GM21367 (cell line): ENCODE data around the gene TYW1.
"Not testable (repeated sequence)": the region's sequence is repeated elsewhere in the genome, so short reads cannot be mapped to it uniquely, and the experiment has no call there.

Source experiments
- ATAC-seq: cut with Tn5 transposase; IDR thresholded peaks from one replicate; pipeline ENCODE4 v1.9.1; 2021; ENCODE audit not compliant: unreplicated experiment

Gene TYW1, protein sequence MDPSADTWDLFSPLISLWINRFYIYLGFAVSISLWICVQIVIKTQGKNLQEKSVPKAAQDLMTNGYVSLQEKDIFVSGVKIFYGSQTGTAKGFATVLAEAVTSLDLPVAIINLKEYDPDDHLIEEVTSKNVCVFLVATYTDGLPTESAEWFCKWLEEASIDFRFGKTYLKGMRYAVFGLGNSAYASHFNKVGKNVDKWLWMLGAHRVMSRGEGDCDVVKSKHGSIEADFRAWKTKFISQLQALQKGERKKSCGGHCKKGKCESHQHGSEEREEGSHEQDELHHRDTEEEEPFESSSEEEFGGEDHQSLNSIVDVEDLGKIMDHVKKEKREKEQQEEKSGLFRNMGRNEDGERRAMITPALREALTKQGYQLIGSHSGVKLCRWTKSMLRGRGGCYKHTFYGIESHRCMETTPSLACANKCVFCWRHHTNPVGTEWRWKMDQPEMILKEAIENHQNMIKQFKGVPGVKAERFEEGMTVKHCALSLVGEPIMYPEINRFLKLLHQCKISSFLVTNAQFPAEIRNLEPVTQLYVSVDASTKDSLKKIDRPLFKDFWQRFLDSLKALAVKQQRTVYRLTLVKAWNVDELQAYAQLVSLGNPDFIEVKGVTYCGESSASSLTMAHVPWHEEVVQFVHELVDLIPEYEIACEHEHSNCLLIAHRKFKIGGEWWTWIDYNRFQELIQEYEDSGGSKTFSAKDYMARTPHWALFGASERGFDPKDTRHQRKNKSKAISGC

DNA sequence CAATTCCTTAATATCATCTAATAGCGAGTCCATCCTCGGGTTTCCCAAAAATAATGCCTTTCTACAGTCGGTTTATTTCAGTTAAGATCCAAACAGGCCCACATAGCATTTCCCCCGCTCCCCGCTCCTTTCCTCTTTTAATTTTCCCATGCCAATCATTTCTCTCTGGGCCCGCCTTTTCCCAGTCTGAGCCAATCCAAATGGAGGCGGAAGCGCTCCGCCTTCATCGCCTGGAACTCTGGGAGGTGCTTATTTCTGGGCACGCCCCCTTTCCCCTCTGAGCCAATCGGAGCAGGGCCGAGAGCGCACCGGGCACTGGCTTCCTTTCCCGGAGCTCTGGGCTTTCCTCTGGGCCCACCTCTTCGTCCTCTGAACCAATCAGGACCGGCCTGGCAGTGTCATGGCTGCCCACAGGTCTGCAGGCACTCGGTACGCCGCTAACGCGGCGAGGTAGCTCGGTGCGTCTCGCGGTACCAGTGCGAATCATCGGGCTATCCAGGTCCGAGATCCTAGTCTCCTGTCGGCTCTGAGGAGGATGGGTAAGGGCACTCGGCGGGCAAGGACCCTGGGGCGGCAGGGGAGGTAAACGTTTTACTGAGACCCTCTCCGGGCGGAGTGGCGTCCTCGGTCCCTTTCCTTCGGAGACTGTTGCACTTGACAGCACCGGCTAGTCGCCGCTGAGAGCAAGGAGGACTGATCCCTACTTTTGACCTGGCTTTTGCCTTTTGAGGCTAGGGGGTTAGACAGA lies at the start of gene TYW1:
Gene TYW1 (plus strand): TSS at position 390 of the 748 bp plus-strand sequence. CDS start 146 bp downstream, at position 536.
- ATAC-seq: peak; percentile 90

DNA sequence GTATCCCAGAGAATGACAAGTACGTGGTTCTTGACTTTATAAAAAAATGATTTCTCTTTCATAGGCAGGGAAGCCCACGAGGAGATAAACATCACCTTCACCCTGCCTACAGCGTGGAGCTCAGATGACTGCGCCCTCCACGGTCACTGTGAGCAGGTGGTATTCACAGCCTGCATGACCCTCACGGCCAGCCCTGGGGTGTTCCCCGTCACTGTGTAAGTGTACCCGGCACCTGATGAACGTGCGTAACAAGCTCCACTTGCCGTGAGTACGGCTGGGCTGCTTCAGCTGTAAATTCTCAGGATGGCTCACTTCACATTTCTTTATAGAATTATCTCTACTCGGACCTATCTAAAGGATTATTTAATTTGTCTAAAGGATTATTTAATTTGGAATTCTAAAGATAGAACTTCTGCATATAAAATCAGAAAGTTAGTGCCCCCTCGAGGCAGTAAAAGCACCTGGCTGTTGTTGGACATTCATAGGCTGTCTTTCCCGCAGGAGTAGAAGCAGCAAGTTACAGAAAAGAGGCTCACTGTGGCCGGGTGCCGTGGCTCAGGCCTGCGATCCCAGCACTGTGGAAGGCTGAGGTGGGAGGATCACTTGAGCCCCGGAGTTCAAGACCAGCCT lies 48.0 kb upstream of the TYW1 start:
- no peak for ATAC-seq

DNA sequence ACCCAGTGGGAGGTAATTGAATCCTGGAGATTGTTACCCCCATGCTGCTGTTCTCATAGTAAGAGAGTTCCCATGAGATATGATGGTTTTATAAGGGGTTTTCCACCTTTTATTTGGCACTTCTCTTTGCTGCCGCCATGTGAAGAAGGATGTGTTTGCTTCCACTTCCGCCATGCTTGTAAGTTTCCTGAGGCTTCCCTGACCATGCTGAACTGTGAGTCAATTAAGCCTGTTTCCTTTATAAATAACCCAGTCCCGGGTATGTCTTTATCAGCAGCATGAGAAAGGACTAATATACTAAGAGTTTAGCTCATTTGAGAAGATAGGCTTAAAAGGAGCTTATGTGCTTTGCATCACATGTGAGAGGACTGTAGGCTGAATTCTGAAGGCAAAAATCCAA lies 46.3 kb upstream of the TYW1 start:
- no peak for ATAC-seq

GRCh38 chr7:66950763-66951162 lies 45.9 kb upstream of the TYW1 start:
- no peak for ATAC-seq

DNA sequence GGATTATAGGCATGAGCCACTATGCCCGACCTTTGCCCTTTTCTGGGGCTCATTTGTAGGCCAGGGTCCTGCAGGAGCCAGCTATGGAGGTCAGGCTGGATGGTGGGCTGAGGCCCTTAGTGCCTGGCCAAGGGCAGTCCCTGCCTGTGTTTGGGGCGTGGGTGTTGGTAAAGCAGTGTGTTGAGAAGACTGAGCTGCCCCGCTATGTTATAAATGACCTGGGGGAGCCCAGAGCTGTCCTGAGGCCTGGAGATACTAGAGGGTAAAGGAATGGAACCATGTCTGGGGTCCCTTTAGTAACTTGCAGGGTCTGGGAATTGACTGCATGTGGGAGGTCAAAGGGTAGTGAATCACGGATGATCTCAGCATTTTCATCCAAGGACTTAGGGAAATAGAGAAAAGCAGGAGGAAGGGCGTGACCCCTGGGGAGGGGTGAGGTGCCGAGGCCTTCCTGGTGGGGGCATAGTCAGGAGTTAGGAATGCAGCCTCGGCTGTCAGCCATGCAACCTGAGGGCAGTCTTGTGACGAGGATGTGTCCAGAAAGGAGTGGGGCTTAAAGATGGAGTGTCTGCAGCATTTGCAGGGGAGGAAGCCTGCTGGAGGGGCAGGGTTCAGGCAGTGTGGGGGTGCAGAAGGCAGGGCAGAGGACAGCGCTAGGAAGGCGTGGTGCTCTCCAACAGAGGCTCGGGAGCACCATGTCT lies 44.1 kb upstream of the TYW1 start:
- ATAC-seq: no peak

- ATAC-seq: no peak
Measured at GRCh38 chr7:66953044-66953427, 43.6 kb upstream of the TYW1 start.

DNA sequence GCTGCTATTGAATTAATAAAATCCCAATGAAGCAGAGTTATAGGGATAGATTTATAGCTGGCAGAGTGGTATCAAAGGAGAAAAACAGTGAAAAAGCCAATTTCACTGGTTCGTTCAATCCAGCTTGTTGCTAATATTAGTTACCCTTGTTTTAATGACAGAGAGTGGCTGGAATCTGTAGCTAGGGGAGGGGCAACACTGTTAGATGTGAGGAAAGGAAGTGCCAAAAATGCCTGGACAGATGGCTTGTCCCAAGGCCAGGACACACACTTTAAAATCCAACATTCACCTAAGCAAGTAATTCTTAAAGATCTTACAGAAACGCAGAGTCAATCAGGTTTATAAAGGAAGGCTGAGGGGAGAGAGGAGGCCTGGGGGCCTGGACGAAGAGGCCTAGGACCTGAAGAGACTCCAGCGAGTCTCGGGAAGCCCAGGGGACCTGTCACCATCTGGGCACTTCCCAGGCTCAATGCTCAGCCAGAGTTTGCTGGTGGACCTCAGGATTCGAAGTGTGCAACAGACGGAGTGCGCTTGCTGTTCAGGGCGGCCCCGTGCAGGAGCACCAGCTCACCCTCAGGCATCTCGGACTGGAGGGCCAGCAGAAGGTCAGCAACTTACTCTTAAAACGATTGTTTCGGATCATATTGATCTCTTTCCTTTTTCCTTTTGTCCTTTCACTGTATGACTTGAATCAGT lies 38.9 kb upstream of the TYW1 start:
- no peak for ATAC-seq

- no peak for ATAC-seq
Measured at GRCh38 chr7:66958538-66959350, 37.9 kb upstream of the TYW1 start.

DNA sequence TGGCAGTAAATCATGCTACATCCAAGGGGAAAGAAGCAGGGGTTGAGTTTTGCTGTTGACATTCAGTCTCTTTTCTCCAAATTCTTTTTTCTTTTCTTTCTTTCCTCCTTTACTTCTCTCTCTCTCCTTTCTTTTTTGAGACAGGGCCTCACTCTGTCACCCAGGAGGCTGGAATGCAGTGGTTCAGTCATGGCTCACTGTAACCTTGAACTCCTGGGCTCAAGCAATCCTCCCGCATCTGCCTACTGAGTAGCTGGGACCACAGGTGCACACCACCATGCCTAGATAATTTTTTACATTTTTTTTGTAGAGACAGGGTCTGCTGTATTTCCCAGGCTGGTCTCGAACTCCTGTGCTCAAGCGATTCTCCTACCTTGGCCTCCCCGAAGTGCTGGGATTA lies 36.4 kb upstream of the TYW1 start:
- no peak for ATAC-seq

GRCh38 chr7:66961096-66961495 lies 35.5 kb upstream of the TYW1 start:
- no peak for ATAC-seq

DNA sequence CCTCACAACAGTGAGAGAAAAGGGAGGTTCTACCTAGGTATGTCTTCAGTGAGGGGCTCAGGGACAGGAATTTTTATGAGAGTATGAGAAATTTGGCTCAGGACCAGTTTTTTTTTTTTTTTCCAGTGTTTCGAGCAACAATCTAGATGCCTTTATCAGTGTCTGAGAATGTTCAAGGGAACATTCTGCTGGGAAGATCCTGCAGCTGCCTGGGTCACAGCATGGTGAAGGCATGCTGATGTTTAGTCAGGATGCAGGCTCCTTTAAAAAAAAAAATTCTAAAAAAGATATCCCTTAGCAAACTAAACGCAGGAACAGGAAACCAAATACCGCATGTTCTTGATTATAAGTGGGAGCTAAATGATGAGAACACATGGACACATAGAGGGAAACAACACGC lies 32.2 kb upstream of the TYW1 start:
- no peak for ATAC-seq

GRCh38 chr7:66967029-66967428 lies 29.6 kb upstream of the TYW1 start:
- ATAC-seq: no peak

DNA sequence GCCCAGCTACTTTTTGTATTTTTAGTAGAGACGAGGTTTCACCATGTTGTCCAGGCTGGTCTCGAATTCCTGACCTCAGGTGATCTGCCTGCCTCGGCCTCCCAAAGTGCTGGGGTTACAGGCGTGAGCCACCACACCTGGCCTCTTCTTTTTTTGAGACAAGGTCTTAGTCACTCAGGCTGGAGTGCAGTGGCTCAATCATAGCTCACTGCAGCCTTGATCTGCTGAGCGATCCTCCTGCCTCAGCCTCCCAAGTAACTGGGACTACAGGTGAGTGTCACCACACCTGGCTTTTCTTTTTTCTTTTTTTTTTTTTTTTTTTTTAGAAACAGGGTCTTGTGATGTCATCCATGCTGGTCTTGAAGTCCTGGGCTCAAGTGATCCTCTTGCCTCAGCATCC lies 27.6 kb upstream of the TYW1 start:
- ATAC-seq: not testable (repeated sequence)

GRCh38 chr7:66970310-66970709 lies 26.3 kb upstream of the TYW1 start:
- no peak for ATAC-seq

- no peak for ATAC-seq
Measured at GRCh38 chr7:66974986-66975590, 21.5 kb upstream of the TYW1 start.

- ATAC-seq: not testable (repeated sequence)
Measured at GRCh38 chr7:66978312-66978711, 18.3 kb upstream of the TYW1 start.

GRCh38 chr7:66979013-66979412 lies 17.6 kb upstream of the TYW1 start:
- not testable (repeated sequence) for ATAC-seq

- ATAC-seq: not testable (repeated sequence)
Measured at GRCh38 chr7:66980336-66980735, 16.3 kb upstream of the TYW1 start.

- not testable (repeated sequence) for ATAC-seq
Measured at GRCh38 chr7:66989552-66989951, 7.1 kb upstream of the TYW1 start.
